Smooth muscle cell (in vitro differentiated cells): ENCODE results near the gene HOATZ. TPM values are rescaled to one million over a fixed set of nuclear protein-coding genes. Genes with fewer than 3 reads are reported as not detected.

Experiments
- DNase-seq: peaks from one replicate; lab custom pipeline; 2025; ENCODE audit not compliant: unreplicated experiment; lab: John Stamatoyannopoulos, UW
- H2AFZ ChIP-seq: fragments of 200-600 bp; sonication (generic); 2 replicates; pipeline ENCODE4 v1.6.0; 2016; ENCODE audit warnings: antibody characterized with exemption, low read depth, mild to moderate bottlenecking
- H3F3A ChIP-seq: fragments of 200-600 bp; sonication (generic); 2 replicates; pipeline ENCODE4 v1.6.0; 2017; ENCODE audit warnings: antibody characterized with exemption, low read depth
- H3K27ac ChIP-seq: fragments of 200-600 bp; sonication (generic); 2 replicates; pipeline ENCODE4 v1.5.1; 2016; ENCODE audit warnings: low read depth, mild to moderate bottlenecking
- H3K27me3 ChIP-seq: fragments of 200-600 bp; sonication (generic); 2 replicates; pipeline ENCODE4 v1.6.1; 2016; ENCODE audit warnings: low read depth, mild to moderate bottlenecking
- H3K36me3 ChIP-seq: fragments of 200-600 bp; sonication (generic); 2 replicates; pipeline ENCODE4 v1.5.1; 2016; ENCODE audit warnings: low read depth
- H3K4me1 ChIP-seq: fragments of 200-600 bp; sonication (generic); 2 replicates; pipeline ENCODE4 v1.5.1; 2016; ENCODE audit warnings: low read depth
- H3K4me2 ChIP-seq: fragments of 200-600 bp; sonication (generic); 2 replicates; pipeline ENCODE4 v1.6.0; 2016; ENCODE audit warnings: mild to moderate bottlenecking
- H3K4me3 ChIP-seq: fragments of 200-600 bp; sonication (generic); 2 replicates; pipeline ENCODE4 v1.5.1; 2016; ENCODE audit warnings: mild to moderate bottlenecking
- H3K79me2 ChIP-seq: fragments of 200-600 bp; sonication (generic); 2 replicates; pipeline ENCODE4 v1.6.0; 2016; ENCODE audit warnings: low read depth, mild to moderate bottlenecking
- H3K9ac ChIP-seq: fragments of 200-600 bp; sonication (generic); 2 replicates; pipeline ENCODE4 v1.6.0; 2016; ENCODE audit warnings: low read depth
- H3K9me3 ChIP-seq: fragments of 200-600 bp; sonication (generic); replicated peaks from 2 replicates; pipeline ENCODE4 v1.5.1; 2016; ENCODE audit warnings: low read depth
- H4K20me1 ChIP-seq: fragments of 200-600 bp; sonication (generic); 2 replicates; pipeline ENCODE4 v1.6.0; 2016; ENCODE audit warnings: low read depth
- WGBS: methylation state at CpG from one replicate; pipeline ENCODE4 v1.1.7; 2016; ENCODE audit warnings: low lambda C conversion rate; 5-methylcytosine and 5-hydroxymethylcytosine counted together
- polyA plus RNA-seq: library from polyadenylated mRNA; unstranded; fragments of >200 nt; fragmentation: Nextera tagmentation; extraction: Ambion mirVana; gene quantifications from 2 replicates; pipeline ENCODE4 v1.2.1, GENCODE V29; 2016
- total RNA-seq: library from RNA; depleted of rRNA; stranded (reverse); fragments of >200 nt; gene quantifications from 2 replicates; pipeline ENCODE4 v1.2.3, GENCODE V29; 2014
- TF ChIP-seq, protein P1 (sequence below): fragments of 200-600 bp; sonication (generic); IDR thresholded peaks from 2 replicates; pipeline ENCODE4 v1.5.1; 2017; ENCODE audit warnings: borderline replicate concordance, mild to moderate bottlenecking, antibody characterized with exemption; ENCODE audit not compliant: insufficient read depth, poor library complexity, severe bottlenecking

HOATZ gene
- total and polyA plus RNA-seq, 2 experiments from 2014 or later, result 0.85 to 1.2 TPM

GRCh38 chr11:111535281-111535680, 20.7 kb downstream of the HOATZ start:
- Histone ChIP-seq H3K36me3 (no peaks in the 10 kb centered on the region), H3K27ac (no peak overlapping the region), H3K9ac (no peak overlapping the region), H3K9me3 (no peaks in the 10 kb centered on the region), H3K4me3 (no peak overlapping the region), H3F3A (peaks cover 11% of the 10 kb centered on the region), H3K79me2 (no peaks in the 10 kb centered on the region), H3K4me1 (peaks cover 29% of the 10 kb centered on the region), H4K20me1 (no peaks in the 10 kb centered on the region), H3K4me2 (peak overlapping the region; percentile 41), H2AFZ (no peak overlapping the region), H3K27me3 (no peaks in the 10 kb centered on the region)
- 64% methylated on average over 6 of the region's 6 CpGs for WGBS
- TF ChIP-seq, protein P1, sequence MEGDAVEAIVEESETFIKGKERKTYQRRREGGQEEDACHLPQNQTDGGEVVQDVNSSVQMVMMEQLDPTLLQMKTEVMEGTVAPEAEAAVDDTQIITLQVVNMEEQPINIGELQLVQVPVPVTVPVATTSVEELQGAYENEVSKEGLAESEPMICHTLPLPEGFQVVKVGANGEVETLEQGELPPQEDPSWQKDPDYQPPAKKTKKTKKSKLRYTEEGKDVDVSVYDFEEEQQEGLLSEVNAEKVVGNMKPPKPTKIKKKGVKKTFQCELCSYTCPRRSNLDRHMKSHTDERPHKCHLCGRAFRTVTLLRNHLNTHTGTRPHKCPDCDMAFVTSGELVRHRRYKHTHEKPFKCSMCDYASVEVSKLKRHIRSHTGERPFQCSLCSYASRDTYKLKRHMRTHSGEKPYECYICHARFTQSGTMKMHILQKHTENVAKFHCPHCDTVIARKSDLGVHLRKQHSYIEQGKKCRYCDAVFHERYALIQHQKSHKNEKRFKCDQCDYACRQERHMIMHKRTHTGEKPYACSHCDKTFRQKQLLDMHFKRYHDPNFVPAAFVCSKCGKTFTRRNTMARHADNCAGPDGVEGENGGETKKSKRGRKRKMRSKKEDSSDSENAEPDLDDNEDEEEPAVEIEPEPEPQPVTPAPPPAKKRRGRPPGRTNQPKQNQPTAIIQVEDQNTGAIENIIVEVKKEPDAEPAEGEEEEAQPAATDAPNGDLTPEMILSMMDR, result no peak
- DNase-seq, result no peak

GRCh38 chr11:111537336-111537860, 22.8 kb downstream of the HOATZ start:
- no peak overlapping the region for H2AFZ ChIP-seq
- H3K4me3 ChIP-seq, result no peak overlapping the region
- H3K79me2 ChIP-seq, result no peaks in the 10 kb centered on the region
- no peak overlapping the region for H3K27ac ChIP-seq
- peaks cover 3% of the 10 kb centered on the region for H3F3A ChIP-seq
- H3K9me3 ChIP-seq, result no peaks in the 10 kb centered on the region
- no peak overlapping the region for H3K9ac ChIP-seq
- H3K27me3 ChIP-seq, result no peaks in the 10 kb centered on the region
- no peak overlapping the region for H3K4me2 ChIP-seq
- TF ChIP-seq, protein P1, result no peak
- H3K36me3 ChIP-seq, result no peaks in the 10 kb centered on the region
- H4K20me1 ChIP-seq, result peaks cover 6% of the 10 kb centered on the region
- peaks cover 21% of the 10 kb centered on the region for H3K4me1 ChIP-seq
- no peak for DNase-seq
- WGBS, result 86% methylated on average over 3 of the region's 3 CpGs

- Histone ChIP-seq H3K4me1 (peaks cover 18% of the 10 kb centered on the region), H3K27me3 (no peaks in the 10 kb centered on the region), H3K36me3 (no peaks in the 10 kb centered on the region), H3F3A (peaks cover 3% of the 10 kb centered on the region), H3K79me2 (no peaks in the 10 kb centered on the region), H2AFZ (no peak overlapping the region), H3K9ac (no peak overlapping the region), H3K27ac (peak overlapping the region; percentile 10), H3K9me3 (no peaks in the 10 kb centered on the region), H3K4me2 (no peak overlapping the region), H4K20me1 (peaks cover 16% of the 10 kb centered on the region), H3K4me3 (no peak overlapping the region)
- DNase-seq, result no peak
- WGBS, result 96% methylated on average over 1 of the region's 1 CpG
- TF ChIP-seq, protein P1, result no peak
These were observed 24.0 kb downstream of the HOATZ start for GRCh38 chr11:111538407-111539114.
